Measurements from ENCODE around the gene ATRAID. TPM values are rescaled to one million over a fixed set of nuclear protein-coding genes. Genes with fewer than 3 reads are reported as not detected.
A peak's percentile ranks its signal among the peaks of the same experiment; 100 is the strongest.
"Not testable (repeated sequence)": the region's sequence is repeated elsewhere in the genome, so short reads cannot be mapped to it uniquely, and the experiment has no call there.

ATRAID gene
- total and polyA plus RNA-seq, 2 experiments from 2014 or later, result 129 to 154 TPM

DNA sequence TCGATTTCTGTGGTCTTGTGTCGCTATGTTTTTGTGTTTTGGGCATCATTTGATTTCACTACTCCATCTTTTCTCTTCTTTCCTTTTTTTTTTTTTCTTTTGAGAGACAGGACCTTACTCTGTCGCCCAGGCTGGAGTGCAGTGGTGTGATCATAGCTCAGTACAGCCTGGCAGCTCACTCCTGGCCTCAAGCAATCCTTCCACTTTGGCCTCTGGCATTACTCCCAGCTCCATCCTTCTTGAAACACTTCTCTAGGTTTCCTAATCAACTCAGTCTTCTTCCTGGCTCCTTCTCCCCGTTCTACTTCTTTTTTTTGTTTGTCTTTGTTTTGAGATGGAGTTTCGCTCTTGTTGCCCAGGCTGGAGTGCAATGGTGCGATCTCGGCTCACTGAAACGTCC is 36.5 kb upstream of the ATRAID start:
- Histone ChIP-seq H3F3A (replicated peaks; ENCODE audit: low read depth) (no peaks in the 10 kb centered on the region), H3K4me2 (no peak overlapping the region), H3K9me2 (ENCODE audit: insufficient read depth) (no peaks in the 10 kb centered on the region), H3K4me1 (ENCODE audit: insufficient read depth) (no peaks in the 10 kb centered on the region), H2AFZ (peak overlapping the region; percentile 26; the same call in 1 of the 2 replicates), H3K27me3 (ENCODE audit: insufficient read depth) (no peaks in the 10 kb centered on the region), H3K4me3 (no peak overlapping the region), H3K79me2 (replicated peaks; ENCODE audit: insufficient read depth) (no peaks in the 10 kb centered on the region), H3K36me3 (ENCODE audit: insufficient read depth) (no peaks in the 10 kb centered on the region), H3K27ac (ENCODE audit: low read depth) (no peak overlapping the region), H4K20me1 (replicated peaks; ENCODE audit: insufficient read depth) (no peaks in the 10 kb centered on the region)
- ATAC-seq (no peak), DNase-seq (ENCODE audit: low spot score) (no peak)
- H3K4me3 Mint-ChIP-seq, result no peak overlapping the region
- no peaks in the 10 kb centered on the region for H3K27me3 Mint-ChIP-seq (ENCODE audit: insufficient read depth, low read depth, poor library complexity)
- no peaks in the 10 kb centered on the region for H3K9me3 Mint-ChIP-seq
- H3K27ac Mint-ChIP-seq, result no peak overlapping the region
- TF ChIP-seq, protein P1, sequence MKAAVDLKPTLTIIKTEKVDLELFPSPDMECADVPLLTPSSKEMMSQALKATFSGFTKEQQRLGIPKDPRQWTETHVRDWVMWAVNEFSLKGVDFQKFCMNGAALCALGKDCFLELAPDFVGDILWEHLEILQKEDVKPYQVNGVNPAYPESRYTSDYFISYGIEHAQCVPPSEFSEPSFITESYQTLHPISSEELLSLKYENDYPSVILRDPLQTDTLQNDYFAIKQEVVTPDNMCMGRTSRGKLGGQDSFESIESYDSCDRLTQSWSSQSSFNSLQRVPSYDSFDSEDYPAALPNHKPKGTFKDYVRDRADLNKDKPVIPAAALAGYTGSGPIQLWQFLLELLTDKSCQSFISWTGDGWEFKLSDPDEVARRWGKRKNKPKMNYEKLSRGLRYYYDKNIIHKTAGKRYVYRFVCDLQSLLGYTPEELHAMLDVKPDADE (IDR thresholded peaks at IDR 0.05), result no peak
- TF ChIP-seq CREB1 (CRISPR knock-in tag; IDR thresholded peaks at IDR 0.05; ENCODE audit: low read depth) (no peak), EZH2phosphoT487 (IDR thresholded peaks at IDR 0.05; ENCODE audit: unreplicated experiment) (no peak), ZNF331 (CRISPR knock-in tag; IDR thresholded peaks at IDR 0.05; ENCODE audit: low read depth) (no peak)
- peaks cover 3% of the 10 kb centered on the region; the same call in 1 of the 3 replicates for H3K4me1 Mint-ChIP-seq
- no peaks in the 10 kb centered on the region for H3K36me3 Mint-ChIP-seq (ENCODE audit: low read depth)

GRCh38 chr2:27175781-27176180 is 36.1 kb upstream of the ATRAID start:
- H3K4me1 ChIP-seq (ENCODE audit: insufficient read depth); H3F3A ChIP-seq (replicated peaks; ENCODE audit: low read depth); ATAC-seq; H3K9me2 ChIP-seq (ENCODE audit: insufficient read depth); DNase-seq (ENCODE audit: low spot score); H4K20me1 ChIP-seq (replicated peaks; ENCODE audit: insufficient read depth); H3K27ac Mint-ChIP-seq; H3K27me3 Mint-ChIP-seq (ENCODE audit: insufficient read depth, low read depth, poor library complexity); H3K27ac ChIP-seq (ENCODE audit: low read depth); H3K9me3 Mint-ChIP-seq; H3K36me3 Mint-ChIP-seq (ENCODE audit: low read depth); H3K4me3 ChIP-seq; H2AFZ ChIP-seq; H3K79me2 ChIP-seq (replicated peaks; ENCODE audit: insufficient read depth); H3K4me2 ChIP-seq; H3K4me3 Mint-ChIP-seq; H3K36me3 ChIP-seq (ENCODE audit: insufficient read depth); H3K27me3 ChIP-seq (ENCODE audit: insufficient read depth); H3K4me1 Mint-ChIP-seq: not testable (repeated sequence)

- Histone ChIP-seq H3K27ac (ENCODE audit: low read depth) (no peak overlapping the region), H3K27me3 (ENCODE audit: insufficient read depth) (no peaks in the 10 kb centered on the region), H3K9me2 (ENCODE audit: insufficient read depth) (no peaks in the 10 kb centered on the region), H3K79me2 (replicated peaks; ENCODE audit: insufficient read depth) (no peaks in the 10 kb centered on the region), H2AFZ (peak overlapping the region; percentile 59; the same call in 1 of the 2 replicates), H3K4me2 (no peak overlapping the region), H3F3A (replicated peaks; ENCODE audit: low read depth) (no peaks in the 10 kb centered on the region), H3K36me3 (ENCODE audit: insufficient read depth) (no peaks in the 10 kb centered on the region), H3K4me1 (ENCODE audit: insufficient read depth) (no peaks in the 10 kb centered on the region), H4K20me1 (replicated peaks; ENCODE audit: insufficient read depth) (no peaks in the 10 kb centered on the region), H3K4me3 (no peak overlapping the region)
- Mint-ChIP-seq H3K27me3 (ENCODE audit: insufficient read depth, low read depth, poor library complexity) (no peaks in the 10 kb centered on the region), H3K27ac (no peak overlapping the region), H3K4me3 (no peak overlapping the region), H3K4me1 (peaks cover 3% of the 10 kb centered on the region; the same call in 1 of the 3 replicates), H3K36me3 (ENCODE audit: low read depth) (no peaks in the 10 kb centered on the region), H3K9me3 (no peaks in the 10 kb centered on the region)
- no peak for DNase-seq (ENCODE audit: low spot score)
- ATAC-seq, result no peak
- TF ChIP-seq JUNB (IDR thresholded peaks at IDR 0.05; ENCODE audit: unreplicated experiment), result no peak
- no peak for TF ChIP-seq STAT1 (IDR thresholded peaks at IDR 0.05; ENCODE audit: unreplicated experiment)
- no peak for TF ChIP-seq CTCF (conservative IDR thresholded peaks at IDR 0.05; ENCODE audit: low read depth in 2 of 2)
- no peak for TF ChIP-seq ZNF114 (CRISPR knock-in tag; IDR thresholded peaks at IDR 0.05)
- no peak for TF ChIP-seq EZH2 (IDR thresholded peaks at IDR 0.05; ENCODE audit: low read depth, unreplicated experiment)
- no peak for TF ChIP-seq EZH2phosphoT487 (IDR thresholded peaks at IDR 0.05; ENCODE audit: unreplicated experiment)
- TF ChIP-seq CREB1 (CRISPR knock-in tag; IDR thresholded peaks at IDR 0.05; ENCODE audit: low read depth), result no peak
- TF ChIP-seq NANOG (IDR thresholded peaks at IDR 0.05; ENCODE audit: borderline replicate concordance), result no peak
- TF ChIP-seq, protein P2, sequence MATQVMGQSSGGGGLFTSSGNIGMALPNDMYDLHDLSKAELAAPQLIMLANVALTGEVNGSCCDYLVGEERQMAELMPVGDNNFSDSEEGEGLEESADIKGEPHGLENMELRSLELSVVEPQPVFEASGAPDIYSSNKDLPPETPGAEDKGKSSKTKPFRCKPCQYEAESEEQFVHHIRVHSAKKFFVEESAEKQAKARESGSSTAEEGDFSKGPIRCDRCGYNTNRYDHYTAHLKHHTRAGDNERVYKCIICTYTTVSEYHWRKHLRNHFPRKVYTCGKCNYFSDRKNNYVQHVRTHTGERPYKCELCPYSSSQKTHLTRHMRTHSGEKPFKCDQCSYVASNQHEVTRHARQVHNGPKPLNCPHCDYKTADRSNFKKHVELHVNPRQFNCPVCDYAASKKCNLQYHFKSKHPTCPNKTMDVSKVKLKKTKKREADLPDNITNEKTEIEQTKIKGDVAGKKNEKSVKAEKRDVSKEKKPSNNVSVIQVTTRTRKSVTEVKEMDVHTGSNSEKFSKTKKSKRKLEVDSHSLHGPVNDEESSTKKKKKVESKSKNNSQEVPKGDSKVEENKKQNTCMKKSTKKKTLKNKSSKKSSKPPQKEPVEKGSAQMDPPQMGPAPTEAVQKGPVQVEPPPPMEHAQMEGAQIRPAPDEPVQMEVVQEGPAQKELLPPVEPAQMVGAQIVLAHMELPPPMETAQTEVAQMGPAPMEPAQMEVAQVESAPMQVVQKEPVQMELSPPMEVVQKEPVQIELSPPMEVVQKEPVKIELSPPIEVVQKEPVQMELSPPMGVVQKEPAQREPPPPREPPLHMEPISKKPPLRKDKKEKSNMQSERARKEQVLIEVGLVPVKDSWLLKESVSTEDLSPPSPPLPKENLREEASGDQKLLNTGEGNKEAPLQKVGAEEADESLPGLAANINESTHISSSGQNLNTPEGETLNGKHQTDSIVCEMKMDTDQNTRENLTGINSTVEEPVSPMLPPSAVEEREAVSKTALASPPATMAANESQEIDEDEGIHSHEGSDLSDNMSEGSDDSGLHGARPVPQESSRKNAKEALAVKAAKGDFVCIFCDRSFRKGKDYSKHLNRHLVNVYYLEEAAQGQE (IDR thresholded peaks at IDR 0.05; ENCODE audit: unreplicated experiment), result no peak
Measured at GRCh38 chr2:27177441-27178351, 34.1 kb upstream of the ATRAID start.

Data from GM23338 (cell line).